Activated CD4-positive, CD25-positive, alpha-beta regulatory T cell treated with anti-CD3 and anti-CD28 coated beads, Interleukin-2, amount 50 U/mL, for 72 hours (primary cell): ENCODE data around the gene JAG2.
"Not testable (repeated sequence)": the region's sequence is repeated elsewhere in the genome, so short reads cannot be mapped to it uniquely, and the experiment has no call there.

Experiments used
- DNase-seq: peaks from one replicate; pipeline ENCODE4 v3.0.0; 2021

JAG2 gene

GRCh38 chr14:105137481-105138020, 31.0 kb downstream of the JAG2 start:
- DNase-seq, result no peak

GRCh38 chr14:105136401-105137322, 31.9 kb downstream of the JAG2 start:
- DNase-seq, result no peak

- DNase-seq, result no peak
Measured at GRCh38 chr14:105135700-105136395, 32.7 kb downstream of the JAG2 start.

- no peak for DNase-seq
Measured at GRCh38 chr14:105132921-105133654, 35.5 kb downstream of the JAG2 start.

- no peak for DNase-seq
Measured at GRCh38 chr14:105131241-105131640, 37.3 kb downstream of the JAG2 start.

GRCh38 chr14:105128059-105128458, 40.5 kb downstream of the JAG2 start:
- DNase-seq, result no peak

GRCh38 chr14:105126981-105127329, 41.6 kb downstream of the JAG2 start:
- DNase-seq, result no peak

GRCh38 chr14:105126126-105126980, 42.2 kb downstream of the JAG2 start:
- DNase-seq, result no peak

- no peak for DNase-seq
Measured at GRCh38 chr14:105124823-105125222, 43.8 kb downstream of the JAG2 start.

- no peak for DNase-seq
Measured at GRCh38 chr14:105123981-105124765, 44.4 kb downstream of the JAG2 start.

GRCh38 chr14:105123064-105123665, 45.4 kb downstream of the JAG2 start:
- no peak for DNase-seq

GRCh38 chr14:105120056-105120455, 48.5 kb downstream of the JAG2 start:
- no peak for DNase-seq

- no peak for DNase-seq
Measured at GRCh38 chr14:105119408-105120025, 49.1 kb downstream of the JAG2 start.

- DNase-seq, result no peak
Measured at GRCh38 chr14:105118646-105119407, 49.7 kb downstream of the JAG2 start.

GRCh38 chr14:105117710-105118385, 50.7 kb downstream of the JAG2 start:
- DNase-seq, result no peak

GRCh38 chr14:105117257-105117646, 51.3 kb downstream of the JAG2 start:
- DNase-seq, result no peak

- no peak for DNase-seq
Measured at GRCh38 chr14:105116451-105117256, 51.9 kb downstream of the JAG2 start.

- DNase-seq, result not testable (repeated sequence)
Measured at GRCh38 chr14:105109243-105109642, 59.3 kb downstream of the JAG2 start.
